HPDE6-E6E7 (cell line): ENCODE results near the gene ABLIM2.

Experiments
- DNase-seq: peaks from one replicate; pipeline ENCODE4 v3.0.0; 2011; ENCODE audit warnings: missing footprints; ENCODE audit errors: extremely low spot score

Gene ABLIM2

GRCh38 chr4:8192748-8193738, 34.4 kb upstream of the ABLIM2 start:
- no peak for DNase-seq

GRCh38 chr4:8191136-8191747, 32.6 kb upstream of the ABLIM2 start:
- DNase-seq = no peak

- no peak for DNase-seq
These were observed 31.2 kb upstream of the ABLIM2 start for GRCh38 chr4:8189551-8190466.

GRCh38 chr4:8188743-8189550, 30.3 kb upstream of the ABLIM2 start:
- DNase-seq = peak; percentile 99

GRCh38 chr4:8188085-8188484, 29.5 kb upstream of the ABLIM2 start:
- DNase-seq = no peak

- DNase-seq = no peak
These were observed 27.3 kb upstream of the ABLIM2 start for GRCh38 chr4:8185930-8186329.

- DNase-seq = no peak
These were observed 26.7 kb upstream of the ABLIM2 start for GRCh38 chr4:8185295-8185694.

GRCh38 chr4:8184061-8184460, 25.4 kb upstream of the ABLIM2 start:
- DNase-seq = no peak

GRCh38 chr4:8182858-8183725, 24.5 kb upstream of the ABLIM2 start:
- DNase-seq = peak; percentile 91

- DNase-seq = no peak
These were observed 23.7 kb upstream of the ABLIM2 start for GRCh38 chr4:8182294-8182693.

GRCh38 chr4:8181844-8182243, 23.2 kb upstream of the ABLIM2 start:
- no peak for DNase-seq

- no peak for DNase-seq
These were observed 22.5 kb upstream of the ABLIM2 start for GRCh38 chr4:8181119-8181518.

GRCh38 chr4:8180310-8181093, 21.9 kb upstream of the ABLIM2 start:
- no peak for DNase-seq

- no peak for DNase-seq
These were observed 21.2 kb upstream of the ABLIM2 start for GRCh38 chr4:8179771-8180170.

- DNase-seq = no peak
These were observed 20.5 kb upstream of the ABLIM2 start for GRCh38 chr4:8179074-8179473.

- no peak for DNase-seq
These were observed 19.3 kb upstream of the ABLIM2 start for GRCh38 chr4:8177956-8178355.

GRCh38 chr4:8177552-8177951, 18.9 kb upstream of the ABLIM2 start:
- no peak for DNase-seq

- DNase-seq = peak; percentile 71
These were observed 18.2 kb upstream of the ABLIM2 start for GRCh38 chr4:8176547-8177399.
